ENCODE results near the gene GNB4.

DNA sequence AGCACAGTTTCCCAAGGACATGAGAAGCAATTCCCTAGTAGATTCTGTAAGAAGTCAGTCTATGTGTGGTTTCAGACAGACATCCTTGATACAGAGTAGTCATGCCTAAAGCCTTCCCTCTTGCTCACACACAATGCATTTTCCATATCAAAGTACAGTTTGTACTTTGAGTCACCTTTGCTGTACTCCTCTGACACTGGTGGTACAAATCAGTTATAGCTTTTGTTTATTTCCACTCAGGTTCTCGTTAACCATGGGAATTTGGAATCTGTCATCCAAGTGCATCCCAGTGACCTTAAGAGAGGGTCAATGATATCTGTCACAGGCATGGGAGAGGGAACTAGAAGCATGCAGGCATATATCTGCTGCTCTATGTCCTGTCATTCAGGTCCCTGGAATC, 3.6 kb upstream of the GNB4 start:
- TF ChIP-seq, protein P1, sequence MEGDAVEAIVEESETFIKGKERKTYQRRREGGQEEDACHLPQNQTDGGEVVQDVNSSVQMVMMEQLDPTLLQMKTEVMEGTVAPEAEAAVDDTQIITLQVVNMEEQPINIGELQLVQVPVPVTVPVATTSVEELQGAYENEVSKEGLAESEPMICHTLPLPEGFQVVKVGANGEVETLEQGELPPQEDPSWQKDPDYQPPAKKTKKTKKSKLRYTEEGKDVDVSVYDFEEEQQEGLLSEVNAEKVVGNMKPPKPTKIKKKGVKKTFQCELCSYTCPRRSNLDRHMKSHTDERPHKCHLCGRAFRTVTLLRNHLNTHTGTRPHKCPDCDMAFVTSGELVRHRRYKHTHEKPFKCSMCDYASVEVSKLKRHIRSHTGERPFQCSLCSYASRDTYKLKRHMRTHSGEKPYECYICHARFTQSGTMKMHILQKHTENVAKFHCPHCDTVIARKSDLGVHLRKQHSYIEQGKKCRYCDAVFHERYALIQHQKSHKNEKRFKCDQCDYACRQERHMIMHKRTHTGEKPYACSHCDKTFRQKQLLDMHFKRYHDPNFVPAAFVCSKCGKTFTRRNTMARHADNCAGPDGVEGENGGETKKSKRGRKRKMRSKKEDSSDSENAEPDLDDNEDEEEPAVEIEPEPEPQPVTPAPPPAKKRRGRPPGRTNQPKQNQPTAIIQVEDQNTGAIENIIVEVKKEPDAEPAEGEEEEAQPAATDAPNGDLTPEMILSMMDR (IDR thresholded peaks at IDR 0.05; ENCODE audit: borderline replicate concordance, extremely low read depth, low read length, poor library complexity, severe bottlenecking) = no peak
- TF ChIP-seq EZH2 (IDR thresholded peaks at IDR 0.05; ENCODE audit: borderline replicate concordance, low read depth, low read length, severe bottlenecking) = no peak

All from DND-41 (cell line).